ENCODE data around the gene SERPINB1. TPM values are rescaled to one million over a fixed set of nuclear protein-coding genes. Genes with fewer than 3 reads are reported as not detected.

The SERPINB1 gene
- total and polyA plus RNA-seq, 2 donors (not counting 3 experiments of a cell fraction or from before 2014, with no cell fraction given) = 6.7 to 24.0 TPM

GRCh38 chr6:2877057-2877882 lies 35.6 kb upstream of the SERPINB1 start:
- no peaks in the 10 kb centered on the region for H3K36me3 ChIP-seq (ENCODE audit: control insufficient read depth in 2 of 2, extremely low read depth in 1 of 2, insufficient read depth in 2 of 2, low read length in 2 of 2)
- H3K4me2 ChIP-seq (ENCODE audit: insufficient read depth, low read length) = peak overlapping the region; percentile 53
- peak overlapping the region in 2 of 3 experiments; percentile 4 to 28 for H3K4me3 ChIP-seq (replicated peaks in 1 of 3; ENCODE audit: insufficient read depth in 1 of 3, low read depth in 1 of 3, low read length in 3 of 3)
- dilution Hi-C loops (cut with MboI; ENCODE audit: extremely low pct_ligation_motif_present, low sequenced_read_pairs) = no loop called here
- ChIA-PET CTCF (interaction anchor here (0.9 to 3.5 kb wide), 13 partner anchors 8 to 139 kb away, joined by 3 to 19 read pairs (median 5); partner anchors contain the start of gene SERPINB9), POLR2A (interaction anchor here (0.6 to 1.6 kb wide), 5 partner anchors 19 to 101 kb away, joined by 3 to 5 read pairs (median 4); partner anchors contain the start of gene SERPINB9)
- DNase-seq (ENCODE audit: low read depth, low spot score) (peak; percentile 86), FAIRE-seq (no peak)
- BruUV-seq (replicated peaks) = no TSS peak
- H3K79me2 ChIP-seq (ENCODE audit: control insufficient read depth, insufficient read depth, low read length) = peaks cover 7% of the 10 kb centered on the region
- H3K4me1 ChIP-seq (ENCODE audit: control insufficient read depth, extremely low read depth, insufficient read depth, low read length) = peaks cover 29% of the 10 kb centered on the region
- H4K20me1 ChIP-seq (replicated peaks; ENCODE audit: control insufficient read depth, extremely low read depth, insufficient read depth, low read length) = no peaks in the 10 kb centered on the region
- no peaks in the 10 kb centered on the region for H3K9me3 ChIP-seq (replicated peaks; ENCODE audit: control insufficient read depth, insufficient read depth, low read length)
- H3K27ac ChIP-seq (ENCODE audit: insufficient read depth, low read depth, low read length) = peak overlapping the region; percentile 91
- TF ChIP-seq GATA2 (IDR thresholded peaks at IDR 0.05; ENCODE audit: insufficient read depth, insufficient read length, low read depth, low read length) (no peak), JUN (IDR thresholded peaks at IDR 0.05; ENCODE audit: borderline replicate concordance, insufficient read depth, insufficient read length, low read depth) (peak; percentile 14), MAX (IDR thresholded peaks at IDR 0.05; ENCODE audit: insufficient read depth, insufficient read length) (no peak), CTCF (IDR thresholded peaks at IDR 0.05; ENCODE audit: extremely low read depth in 1 of 2, insufficient read depth in 1 of 2, low read depth in 1 of 2, low read length in 2 of 2) (no peak), MYC (IDR thresholded peaks at IDR 0.05; ENCODE audit: low read depth, low read length) (no peak), EZH2 (IDR thresholded peaks at IDR 0.05; ENCODE audit: borderline replicate concordance, low read depth, low read length, severe bottlenecking) (no peak), POLR2A (IDR thresholded peaks at IDR 0.05; ENCODE audit: low read depth, low read length) (no peak), POLR2AphosphoS5 (IDR thresholded peaks at IDR 0.05; ENCODE audit: insufficient read depth, low read depth, low read length) (no peak), FOS (IDR thresholded peaks at IDR 0.05; ENCODE audit: borderline replicate concordance, insufficient read depth, low read length) (peak; percentile 45)
- no peaks in the 10 kb centered on the region for H3K27me3 ChIP-seq (ENCODE audit: control insufficient read depth in 2 of 2, insufficient read depth in 2 of 2, low read length in 2 of 2)
- H2AFZ ChIP-seq (ENCODE audit: low read depth, low read length) = no peak overlapping the region
- peak overlapping the region; percentile 64 for H3K9ac ChIP-seq (replicated peaks; ENCODE audit: extremely low read depth, insufficient read depth, low read length)
- intact Hi-C loops (cut with micrococcal nuclease) = no loop called here
- no peaks in the 10 kb centered on the region for H3K9me1 ChIP-seq (replicated peaks; ENCODE audit: control insufficient read depth, extremely low read depth, insufficient read depth, low read length)

Measured in endothelial cell of umbilical vein (primary cell).